ENCODE measurements around the gene SPPL2A. TPM values are rescaled to one million over a fixed set of nuclear protein-coding genes. Genes with fewer than 3 reads are reported as not detected.

SPPL2A gene
- total RNA-seq, 1 experiment from 2014 or later, result 61.0 TPM

- no peaks in the 10 kb centered on the region for H3K9me3 ChIP-seq (ENCODE audit: control insufficient read depth in 1 of 2, insufficient read depth in 1 of 2, low read depth in 1 of 2, low read length in 2 of 2)
- H4K20me1 ChIP-seq (ENCODE audit: insufficient read depth), result no peaks in the 10 kb centered on the region
- ChIA-PET POLR2A (no interaction called here), RAD21 (ENCODE audit: low non-redundant PET in 1 of 2, low total read pairs in 2 of 2, uncharacterized antibody in 2 of 2, unreplicated experiment in 2 of 2) (no interaction called here), CTCF (no interaction called here)
- no peak for TF ChIP-seq SIN3A (IDR thresholded peaks at IDR 0.05; ENCODE audit: low read depth)
- TF ChIP-seq TCF7L2 (IDR thresholded peaks at IDR 0.05; ENCODE audit: borderline replicate concordance, extremely low read depth, insufficient read depth, insufficient read length), result no peak
- TF ChIP-seq JUND (IDR thresholded peaks at IDR 0.05), result no peak
- TF ChIP-seq ZNF274 (IDR thresholded peaks at IDR 0.05; ENCODE audit: low read depth, low read length), result no peak
- TF ChIP-seq RAD21 (IDR thresholded peaks at IDR 0.05; ENCODE audit: low read depth), result no peak
- no peak for TF ChIP-seq CTCF (IDR thresholded peaks at IDR 0.05 in 2 of 3, conservative IDR thresholded peaks at IDR 0.05 in 1 of 3; ENCODE audit: borderline replicate concordance in 1 of 3, insufficient read depth in 1 of 3, low read depth in 2 of 3, low read length in 2 of 3)
- no peak for TF ChIP-seq ZFX (IDR thresholded peaks at IDR 0.05)
- TF ChIP-seq EZH2phosphoT487 (IDR thresholded peaks at IDR 0.05; ENCODE audit: borderline replicate concordance), result no peak
- TF ChIP-seq POLR2AphosphoS5 (IDR thresholded peaks at IDR 0.05; ENCODE audit: low read depth, low read length), result no peak
- no peak for TF ChIP-seq SRF (IDR thresholded peaks at IDR 0.05; ENCODE audit: low read depth)
- no peak for TF ChIP-seq POLR2A (IDR thresholded peaks at IDR 0.05; ENCODE audit: borderline replicate concordance, extremely low read depth, insufficient read depth, insufficient read length)
- no peak for TF ChIP-seq SP1 (IDR thresholded peaks at IDR 0.05; ENCODE audit: low read depth)
- TF ChIP-seq, protein P1, sequence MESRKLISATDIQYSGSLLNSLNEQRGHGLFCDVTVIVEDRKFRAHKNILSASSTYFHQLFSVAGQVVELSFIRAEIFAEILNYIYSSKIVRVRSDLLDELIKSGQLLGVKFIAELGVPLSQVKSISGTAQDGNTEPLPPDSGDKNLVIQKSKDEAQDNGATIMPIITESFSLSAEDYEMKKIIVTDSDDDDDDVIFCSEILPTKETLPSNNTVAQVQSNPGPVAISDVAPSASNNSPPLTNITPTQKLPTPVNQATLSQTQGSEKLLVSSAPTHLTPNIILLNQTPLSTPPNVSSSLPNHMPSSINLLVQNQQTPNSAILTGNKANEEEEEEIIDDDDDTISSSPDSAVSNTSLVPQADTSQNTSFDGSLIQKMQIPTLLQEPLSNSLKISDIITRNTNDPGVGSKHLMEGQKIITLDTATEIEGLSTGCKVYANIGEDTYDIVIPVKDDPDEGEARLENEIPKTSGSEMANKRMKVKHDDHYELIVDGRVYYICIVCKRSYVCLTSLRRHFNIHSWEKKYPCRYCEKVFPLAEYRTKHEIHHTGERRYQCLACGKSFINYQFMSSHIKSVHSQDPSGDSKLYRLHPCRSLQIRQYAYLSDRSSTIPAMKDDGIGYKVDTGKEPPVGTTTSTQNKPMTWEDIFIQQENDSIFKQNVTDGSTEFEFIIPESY (IDR thresholded peaks at IDR 0.05; ENCODE audit: extremely low read depth, insufficient replicate concordance, low read length), result no peak
- TF ChIP-seq CEBPB (IDR thresholded peaks at IDR 0.05; ENCODE audit: low read depth), result no peak
- no peak for TF ChIP-seq ATF3 (IDR thresholded peaks at IDR 0.05)
- TF ChIP-seq MAX (IDR thresholded peaks at IDR 0.05), result no peak
- TF ChIP-seq EGR1 (IDR thresholded peaks at IDR 0.05; ENCODE audit: low read depth), result no peak
- TF ChIP-seq EZH2 (IDR thresholded peaks at IDR 0.05), result no peak
- TF ChIP-seq, protein P2, sequence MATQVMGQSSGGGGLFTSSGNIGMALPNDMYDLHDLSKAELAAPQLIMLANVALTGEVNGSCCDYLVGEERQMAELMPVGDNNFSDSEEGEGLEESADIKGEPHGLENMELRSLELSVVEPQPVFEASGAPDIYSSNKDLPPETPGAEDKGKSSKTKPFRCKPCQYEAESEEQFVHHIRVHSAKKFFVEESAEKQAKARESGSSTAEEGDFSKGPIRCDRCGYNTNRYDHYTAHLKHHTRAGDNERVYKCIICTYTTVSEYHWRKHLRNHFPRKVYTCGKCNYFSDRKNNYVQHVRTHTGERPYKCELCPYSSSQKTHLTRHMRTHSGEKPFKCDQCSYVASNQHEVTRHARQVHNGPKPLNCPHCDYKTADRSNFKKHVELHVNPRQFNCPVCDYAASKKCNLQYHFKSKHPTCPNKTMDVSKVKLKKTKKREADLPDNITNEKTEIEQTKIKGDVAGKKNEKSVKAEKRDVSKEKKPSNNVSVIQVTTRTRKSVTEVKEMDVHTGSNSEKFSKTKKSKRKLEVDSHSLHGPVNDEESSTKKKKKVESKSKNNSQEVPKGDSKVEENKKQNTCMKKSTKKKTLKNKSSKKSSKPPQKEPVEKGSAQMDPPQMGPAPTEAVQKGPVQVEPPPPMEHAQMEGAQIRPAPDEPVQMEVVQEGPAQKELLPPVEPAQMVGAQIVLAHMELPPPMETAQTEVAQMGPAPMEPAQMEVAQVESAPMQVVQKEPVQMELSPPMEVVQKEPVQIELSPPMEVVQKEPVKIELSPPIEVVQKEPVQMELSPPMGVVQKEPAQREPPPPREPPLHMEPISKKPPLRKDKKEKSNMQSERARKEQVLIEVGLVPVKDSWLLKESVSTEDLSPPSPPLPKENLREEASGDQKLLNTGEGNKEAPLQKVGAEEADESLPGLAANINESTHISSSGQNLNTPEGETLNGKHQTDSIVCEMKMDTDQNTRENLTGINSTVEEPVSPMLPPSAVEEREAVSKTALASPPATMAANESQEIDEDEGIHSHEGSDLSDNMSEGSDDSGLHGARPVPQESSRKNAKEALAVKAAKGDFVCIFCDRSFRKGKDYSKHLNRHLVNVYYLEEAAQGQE (IDR thresholded peaks at IDR 0.05; ENCODE audit: low read depth), result no peak
- no peaks in the 10 kb centered on the region for H3K36me3 ChIP-seq (ENCODE audit: control insufficient read depth in 1 of 2, insufficient read depth in 2 of 2, low read length in 2 of 2)
- H3K9me2 ChIP-seq (ENCODE audit: insufficient read depth), result no peaks in the 10 kb centered on the region
- H3K79me2 ChIP-seq (ENCODE audit: insufficient read depth, low read length), result peaks cover 8% of the 10 kb centered on the region
- H3K4me1 ChIP-seq (ENCODE audit: control insufficient read depth in 1 of 2, insufficient read depth in 2 of 2, low read length in 2 of 2), result peaks cover 0 to 4% of the 10 kb centered on the region in 2 experiments; a peak in 1 of 4 replicates
- ATAC-seq (no peak), DNase-seq (ENCODE audit: low read depth, low spot score) (no peak)
- no peak overlapping the region for H3K4me2 ChIP-seq (ENCODE audit: low read length)
- H3K9ac ChIP-seq (ENCODE audit: low read length), result no peak overlapping the region
- H2AFZ ChIP-seq (ENCODE audit: low read depth, low read length, poor library complexity, severe bottlenecking), result no peak overlapping the region
- intact Hi-C loops (cut with micrococcal nuclease), result no loop called here
- no peak overlapping the region for H3K4me3 ChIP-seq (replicated peaks in 1 of 2; ENCODE audit: low read depth in 1 of 2, low read length in 2 of 2)
- no peaks in the 10 kb centered on the region for H3K27me3 ChIP-seq (ENCODE audit: insufficient read depth, low read length)
- H3K27ac ChIP-seq (ENCODE audit: low read depth, low read length), result no peak overlapping the region
- BruUV-seq (replicated peaks), result no TSS peak
Observed at GRCh38 chr15:50751394-50751793, 14.1 kb downstream of the SPPL2A start.

All from HCT116 (cell line).